HG03439 (cell line): ENCODE data around the gene RGS10.
"Not testable (repeated sequence)": the region's sequence is repeated elsewhere in the genome, so short reads cannot be mapped to it uniquely, and the experiment has no call there.

Source experiments
- ATAC-seq: cut with Tn5 transposase; IDR thresholded peaks from one replicate; pipeline ENCODE4 v1.9.1; 2021; ENCODE audit warnings: mild to moderate bottlenecking, moderate library complexity; ENCODE audit not compliant: unreplicated experiment

The RGS10 gene

GRCh38 chr10:119473771-119474170, 68.7 kb downstream of the RGS10 start:
- no peak for ATAC-seq

GRCh38 chr10:119470920-119471702, 71.4 kb downstream of the RGS10 start:
- no peak for ATAC-seq

- ATAC-seq, result no peak
Measured at GRCh38 chr10:119469846-119470245, 72.7 kb downstream of the RGS10 start.

GRCh38 chr10:119469325-119469707, 73.2 kb downstream of the RGS10 start:
- ATAC-seq, result no peak

GRCh38 chr10:119468542-119469324, 73.8 kb downstream of the RGS10 start:
- no peak for ATAC-seq

GRCh38 chr10:119466655-119467054, 75.9 kb downstream of the RGS10 start:
- ATAC-seq, result peak; percentile 67

- no peak for ATAC-seq
Measured at GRCh38 chr10:119466076-119466475, 76.4 kb downstream of the RGS10 start.

- no peak for ATAC-seq
Measured at GRCh38 chr10:119465085-119465484, 77.4 kb downstream of the RGS10 start.

GRCh38 chr10:119463195-119463594, 79.3 kb downstream of the RGS10 start:
- not testable (repeated sequence) for ATAC-seq

- ATAC-seq, result no peak
Measured at GRCh38 chr10:119462773-119463172, 79.7 kb downstream of the RGS10 start.

- peak; percentile 49 for ATAC-seq
Measured at GRCh38 chr10:119461923-119462322, 80.6 kb downstream of the RGS10 start.

GRCh38 chr10:119461380-119461779, 81.1 kb downstream of the RGS10 start:
- peak; percentile 50 for ATAC-seq

GRCh38 chr10:119460369-119461195, 81.9 kb downstream of the RGS10 start:
- ATAC-seq, result no peak

GRCh38 chr10:119459681-119460340, 82.7 kb downstream of the RGS10 start:
- ATAC-seq, result no peak

- no peak for ATAC-seq
Measured at GRCh38 chr10:119457966-119458766, 84.4 kb downstream of the RGS10 start.

GRCh38 chr10:119456435-119456810, 86.1 kb downstream of the RGS10 start:
- no peak for ATAC-seq

GRCh38 chr10:119455609-119456434, 86.7 kb downstream of the RGS10 start:
- no peak for ATAC-seq

GRCh38 chr10:119454990-119455389, 87.5 kb downstream of the RGS10 start:
- ATAC-seq, result no peak

GRCh38 chr10:119454316-119454715, 88.2 kb downstream of the RGS10 start:
- ATAC-seq, result no peak
